IMR-90 (cell line): ENCODE data around the gene CPED1. TPM values are rescaled to one million over a fixed set of nuclear protein-coding genes. Genes with fewer than 3 reads are reported as not detected.
"Not testable (repeated sequence)": the region's sequence is repeated elsewhere in the genome, so short reads cannot be mapped to it uniquely, and the experiment has no call there.

Experiments
- ATAC-seq: fragments of 200-7000 bp; cut with Tn5 transposase; 2 replicates; pipeline ENCODE4 v1.9.1; 2020; ENCODE audit warnings: low read depth, mild to moderate bottlenecking, moderate library complexity
- BruUV-seq: library from RNA; stranded (reverse); fragments of 400-500 nt; replicated peaks from 2 replicates; lab custom pipeline; 2021; lab: Mats Ljungman, UMichigan
- CTCF ChIA-PET: fragments of 300-600 bp; formaldehyde crosslinking; extraction: SDS; loops from one replicate; lab custom pipeline; 2021; ENCODE audit warnings: antibody characterized with exemption; lab: Yijun Ruan, JAX
- POLR2A ChIA-PET: fragments of 300-600 bp; sonication (Branson Sonifier 250); formaldehyde crosslinking; loops from one replicate; lab custom pipeline; 2022; ENCODE audit warnings: antibody characterized with exemption; ENCODE audit not compliant: unreplicated experiment; lab: Charles Lee
- DNase-seq: peaks from one replicate; pipeline ENCODE4 v3.0.0; 2013
- H2AFZ ChIP-seq: replicated peaks from 2 replicates; pipeline ENCODE3; 2013; ENCODE audit warnings: low read length, mild to moderate bottlenecking; ENCODE audit not compliant: poor library complexity
- H2AK5ac ChIP-seq: 2 replicates; pipeline ENCODE4 v1.6.1; 2013; ENCODE audit warnings: low read depth, low read length, inconsistent platforms
- H2AK9ac ChIP-seq: replicated peaks from 2 replicates; pipeline ENCODE3; 2013; ENCODE audit warnings: mild to moderate bottlenecking, low read depth, low read length, moderate library complexity; ENCODE audit not compliant: poor library complexity
- H2BK120ac ChIP-seq: 2 replicates; pipeline ENCODE4 v1.6.1; 2013; ENCODE audit warnings: low read depth, low read length, inconsistent platforms
- H2BK15ac ChIP-seq: 3 replicates; pipeline ENCODE4 v1.6.1; 2013; ENCODE audit warnings: low read depth, low read length, inconsistent platforms
- H2BK20ac ChIP-seq: 2 replicates; pipeline ENCODE4 v1.6.1; 2013; ENCODE audit warnings: low read depth, mild to moderate bottlenecking, inconsistent platforms, low read length, moderate library complexity
- H2BK5ac ChIP-seq: 2 replicates; pipeline ENCODE4 v1.6.1; 2013; ENCODE audit warnings: mild to moderate bottlenecking, low read depth, low read length, inconsistent platforms; ENCODE audit not compliant: poor library complexity, severe bottlenecking
- H3K14ac ChIP-seq: replicated peaks from 2 replicates; pipeline ENCODE4 v1.6.1; 2013; ENCODE audit warnings: low read depth, low read length, inconsistent platforms
- H3K18ac ChIP-seq: 2 replicates; pipeline ENCODE4 v1.6.1; 2013; ENCODE audit warnings: low read depth, low read length, control low read depth
- H3K23ac ChIP-seq: 2 replicates; pipeline ENCODE4 v1.6.1; 2013; ENCODE audit warnings: low read depth, low read length, inconsistent platforms
- H3K27ac ChIP-seq: 2 replicates; pipeline ENCODE4 v1.5.1; 2013; ENCODE audit warnings: mild to moderate bottlenecking, control low read depth, low read length; ENCODE audit not compliant: insufficient read depth
- H3K27me3 ChIP-seq: 2 replicates; pipeline ENCODE4 v1.6.1; 2013; ENCODE audit warnings: low read length; ENCODE audit not compliant: control insufficient read depth, insufficient read depth
- H3K36me3 ChIP-seq: 2 replicates; pipeline ENCODE4 v1.6.1; 2013; ENCODE audit warnings: low read length, mixed read lengths; ENCODE audit not compliant: control insufficient read depth, insufficient read depth
- H3K4ac ChIP-seq: 2 replicates; pipeline ENCODE4 v1.6.1; 2013; ENCODE audit warnings: low read depth, low read length, inconsistent platforms
- H3K4me1 ChIP-seq: 2 replicates; pipeline ENCODE4 v1.6.1; 2013; ENCODE audit warnings: low read length, mixed read lengths; ENCODE audit not compliant: control insufficient read depth, insufficient read depth
- H3K4me2 ChIP-seq: 2 replicates; pipeline ENCODE4 v1.6.1; 2013; ENCODE audit warnings: low read depth, mild to moderate bottlenecking, control low read depth, low read length, moderate library complexity
- H3K4me3 ChIP-seq: 2 replicates; pipeline ENCODE4 v1.5.1; 2013; ENCODE audit warnings: low read depth, mild to moderate bottlenecking, control low read depth, low read length, moderate library complexity; ENCODE audit not compliant: insufficient read depth
- H3K56ac ChIP-seq: 2 replicates; pipeline ENCODE4 v1.6.1; 2013; ENCODE audit warnings: low read length, inconsistent platforms; ENCODE audit not compliant: insufficient read depth; ENCODE audit errors: extremely low read depth
- H3K79me1 ChIP-seq, 2 experiments: 2 replicates each; pipeline ENCODE4 v1.6.1; 2013; ENCODE audit warnings: low read length in 2 of 2, inconsistent platforms in 1 of 2, low read depth in 1 of 2
- H3K9ac ChIP-seq: 2 replicates; pipeline ENCODE4 v1.6.1; 2013; ENCODE audit warnings: low read depth, low read length, control low read depth
- H3K9me1 ChIP-seq: 2 replicates; pipeline ENCODE4 v1.6.1; 2013; ENCODE audit warnings: low read length, inconsistent platforms; ENCODE audit not compliant: insufficient read depth
- H3K9me3 ChIP-seq: 2 replicates; pipeline ENCODE4 v1.6.1; 2013; ENCODE audit warnings: low read length; ENCODE audit not compliant: control insufficient read depth, insufficient read depth
- H4K20me1 ChIP-seq: 2 replicates; pipeline ENCODE4 v1.6.1; 2013; ENCODE audit warnings: low read length, inconsistent platforms; ENCODE audit not compliant: insufficient read depth
- H4K5ac ChIP-seq: 2 replicates; pipeline ENCODE4 v1.6.1; 2013; ENCODE audit warnings: mild to moderate bottlenecking, low read depth, low read length, control low read depth
- H4K8ac ChIP-seq, 2 experiments: 2 replicates each; pipeline ENCODE4 v1.6.1; 2013; ENCODE audit warnings: low read depth in 2 of 2, low read length in 2 of 2, control low read depth in 1 of 2, inconsistent platforms in 1 of 2
- H4K91ac ChIP-seq: 2 replicates; pipeline ENCODE4 v1.6.1; 2013; ENCODE audit warnings: low read depth, low read length, inconsistent platforms; ENCODE audit not compliant: insufficient read depth
- WGBS, 2 experiments: methylation state at CpG; one replicate each; pipeline versions ENCODE4 v1.1.5 to v1.1.7; 2013; ENCODE audit warnings: missing lambda C conversion rate in 2 of 2; ENCODE audit not compliant: insufficient read length in 1 of 2; ENCODE audit errors: extremely low coverage in 2 of 2; 5-methylcytosine and 5-hydroxymethylcytosine counted together
- dilution Hi-C: fragments of 300-500 bp; cut with HindIII; formaldehyde crosslinking; loops from one replicate; pipeline ENCODE4 v1.14.3; 2018; ENCODE audit warnings: low sequenced_read_pairs; ENCODE audit not compliant: unreplicated experiment
- in situ Hi-C: fragments of 300-500 bp; cut with MboI; formaldehyde crosslinking; loops from 3 replicates; pipeline ENCODE4 v1.14.3; 2019; ENCODE audit warnings: low sequenced_read_pairs, inconsistent platforms, mixed read lengths
- intact Hi-C: fragments of 100-400 bp; cut with micrococcal nuclease; formaldehyde crosslinking; loops from 2 replicates; pipeline ENCODE4 v1.10.0; 2022
- polyA plus RNA-seq, 3 experiments: library from polyadenylated mRNA; depleted of rRNA; stranded (reverse); fragments of >200 nt; gene quantifications; 2 replicates each; pipeline ENCODE4 v1.2.3, GENCODE V29; 2012; ENCODE audit warnings: low replicate concordance in 1 of 3
- total RNA-seq: library from RNA; depleted of rRNA; stranded (reverse); fragments of >200 nt; gene quantifications from 2 replicates; pipeline ENCODE4 v1.2.3, GENCODE V29; 2012

CPED1 gene
- total and polyA plus RNA-seq, 2 of the 4 experiments (the other 2 are of a cell fraction): 31.2 to 96.8 TPM

DNA sequence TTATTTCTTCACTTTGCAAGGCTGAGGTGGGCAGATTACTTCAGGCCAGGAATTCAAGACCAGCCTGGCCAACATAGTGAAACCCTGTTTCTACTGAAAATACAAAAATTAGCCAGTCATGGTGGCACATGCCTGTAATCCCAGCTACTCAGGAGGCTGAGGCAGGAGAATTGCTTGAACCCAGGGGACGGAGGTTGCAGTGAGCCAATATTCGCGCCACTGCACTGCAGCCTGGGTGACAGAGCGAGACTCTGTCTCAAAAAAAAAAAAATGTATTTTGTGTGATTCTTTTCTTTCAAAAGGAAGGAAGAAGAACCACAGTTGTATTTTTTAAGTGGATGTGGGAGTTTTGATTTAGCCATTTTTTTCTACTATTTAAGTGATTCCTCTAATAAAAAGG, 195.4 kb downstream of the CPED1 start:
- H3K23ac ChIP-seq, H2AK9ac ChIP-seq, DNase-seq, in situ Hi-C loops, H3K27ac ChIP-seq, H4K5ac ChIP-seq, H4K91ac ChIP-seq, H3K4me2 ChIP-seq, H2BK15ac ChIP-seq, H3K4me3 ChIP-seq, H3K56ac ChIP-seq, H3K27me3 ChIP-seq, H2AK5ac ChIP-seq, H4K20me1 ChIP-seq, H3K18ac ChIP-seq, H3K4ac ChIP-seq, H2BK5ac ChIP-seq, H3K4me1 ChIP-seq, H4K8ac ChIP-seq, H3K9me3 ChIP-seq, ATAC-seq, H2BK20ac ChIP-seq, H3K9me1 ChIP-seq, POLR2A ChIA-PET, dilution Hi-C loops, CTCF ChIA-PET, H2AFZ ChIP-seq, H3K9ac ChIP-seq, BruUV-seq, H3K14ac ChIP-seq, H2BK120ac ChIP-seq, H3K36me3 ChIP-seq: not testable (repeated sequence)
- H3K79me1 ChIP-seq: peaks cover 0 to 30% of the 10 kb centered on the region in 2 experiments; a peak in 3 of 4 replicates
- intact Hi-C loops: loop anchor here (5.0 kb wide), 1 partner anchor 52 kb away; no protein-coding TSS in a partner anchor
- WGBS, 2 experiments: 100% methylated on average over 3 of the region's 4 CpGs; no CpG with 5 or more reads in 1 of the 2 experiments
